HFF-Myc (cell line): ENCODE results near the gene EGR4.
A peak's percentile ranks its signal among the peaks of the same experiment; 100 is the strongest.

Experiments
- DNase-seq: peaks from one replicate; pipeline ENCODE4 v3.0.0-alpha.2; 2011; ENCODE audit warnings: low read depth; ENCODE audit errors: extremely low read depth
- H3K4me3 ChIP-seq: replicated peaks from 2 replicates; pipeline ENCODE4 v1.5.1; 2011; ENCODE audit warnings: low read depth, mild to moderate bottlenecking, control low read depth, low read length
- TF ChIP-seq, protein P1 (sequence below): IDR thresholded peaks from 2 replicates; pipeline ENCODE4 v1.5.1; 2012; ENCODE audit warnings: mild to moderate bottlenecking, low read depth, low read length, control low read depth; ENCODE audit errors: missing control alignments

Gene EGR4

DNA sequence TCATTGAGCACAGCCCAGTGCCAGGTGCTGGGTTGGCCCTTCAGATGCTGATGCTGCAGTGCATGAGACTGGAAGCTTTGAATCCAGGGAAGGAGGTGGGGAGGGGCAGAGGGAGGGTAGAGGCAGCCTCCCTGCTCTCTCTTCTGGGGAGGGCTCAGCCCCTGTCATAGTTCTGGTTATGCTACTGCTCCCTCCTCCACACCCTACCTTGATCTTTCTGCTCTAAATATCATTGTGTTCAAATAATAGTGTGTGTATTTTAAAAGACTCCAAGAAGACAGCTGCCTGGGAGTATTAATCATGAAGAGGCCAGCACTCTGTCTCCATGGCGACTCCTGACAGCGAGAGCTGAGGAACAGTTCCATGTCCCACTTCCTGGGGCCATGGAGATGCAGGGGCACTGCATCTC lies 3.8 kb upstream of the EGR4 start:
- TF ChIP-seq, protein P1, sequence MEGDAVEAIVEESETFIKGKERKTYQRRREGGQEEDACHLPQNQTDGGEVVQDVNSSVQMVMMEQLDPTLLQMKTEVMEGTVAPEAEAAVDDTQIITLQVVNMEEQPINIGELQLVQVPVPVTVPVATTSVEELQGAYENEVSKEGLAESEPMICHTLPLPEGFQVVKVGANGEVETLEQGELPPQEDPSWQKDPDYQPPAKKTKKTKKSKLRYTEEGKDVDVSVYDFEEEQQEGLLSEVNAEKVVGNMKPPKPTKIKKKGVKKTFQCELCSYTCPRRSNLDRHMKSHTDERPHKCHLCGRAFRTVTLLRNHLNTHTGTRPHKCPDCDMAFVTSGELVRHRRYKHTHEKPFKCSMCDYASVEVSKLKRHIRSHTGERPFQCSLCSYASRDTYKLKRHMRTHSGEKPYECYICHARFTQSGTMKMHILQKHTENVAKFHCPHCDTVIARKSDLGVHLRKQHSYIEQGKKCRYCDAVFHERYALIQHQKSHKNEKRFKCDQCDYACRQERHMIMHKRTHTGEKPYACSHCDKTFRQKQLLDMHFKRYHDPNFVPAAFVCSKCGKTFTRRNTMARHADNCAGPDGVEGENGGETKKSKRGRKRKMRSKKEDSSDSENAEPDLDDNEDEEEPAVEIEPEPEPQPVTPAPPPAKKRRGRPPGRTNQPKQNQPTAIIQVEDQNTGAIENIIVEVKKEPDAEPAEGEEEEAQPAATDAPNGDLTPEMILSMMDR, result no peak
- no peak overlapping the region for H3K4me3 ChIP-seq
- DNase-seq, result no peak

DNA sequence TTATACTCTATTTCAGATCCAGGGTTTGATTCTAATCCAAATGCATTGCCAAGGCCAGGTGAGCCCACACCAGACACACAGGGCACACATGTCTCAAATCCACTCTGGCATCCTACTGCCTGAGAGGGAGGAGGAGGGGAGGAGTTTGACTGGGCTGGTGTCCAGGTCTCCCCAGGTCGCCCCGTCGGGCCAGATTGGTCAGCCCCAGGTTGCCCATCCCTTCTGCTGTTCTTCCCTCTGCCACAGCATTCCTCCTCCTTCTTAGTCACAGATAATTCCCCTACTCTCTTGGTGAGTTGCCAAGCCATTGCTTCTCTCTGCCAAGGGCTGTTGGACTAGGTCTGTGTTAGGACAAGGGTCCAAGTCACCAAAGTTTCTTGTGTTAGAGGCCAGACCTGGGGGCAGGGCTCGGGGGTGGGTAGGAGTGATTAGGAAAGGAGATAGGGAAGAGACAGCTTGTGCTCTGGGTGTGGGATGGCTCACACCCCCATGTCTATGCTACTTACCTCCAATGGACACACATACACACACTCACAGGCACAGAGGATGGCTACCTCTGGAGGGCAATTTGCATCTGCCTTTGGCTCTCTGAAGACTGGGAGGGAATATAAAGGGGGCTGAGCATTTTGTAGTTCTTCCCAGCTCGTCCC lies 2.5 kb upstream of the EGR4 start:
- H3K4me3 ChIP-seq, result no peak overlapping the region
- TF ChIP-seq, protein P1, result no peak

DNA sequence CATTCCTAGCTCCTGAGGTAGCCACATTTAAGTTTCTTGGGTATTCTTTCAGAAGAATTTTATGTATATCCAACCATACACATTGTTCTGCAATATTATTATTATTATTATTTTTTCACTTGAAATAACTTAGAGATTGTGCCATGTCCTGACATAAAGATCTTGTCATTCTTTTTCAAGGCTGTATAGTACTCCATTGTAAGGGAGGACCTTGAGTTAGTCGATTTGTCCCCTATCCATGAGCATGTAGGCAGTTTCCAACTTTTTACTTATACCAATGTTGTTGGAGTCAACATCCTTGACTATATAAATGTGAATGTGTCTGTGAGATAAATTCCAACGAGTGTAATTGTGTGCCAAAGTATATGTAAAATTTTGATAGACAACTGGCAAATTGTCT lies 891 bp upstream of the EGR4 start:
- DNase-seq, result no peak
- no peak overlapping the region for H3K4me3 ChIP-seq
- TF ChIP-seq, protein P1, result no peak

More for the DNA sequence above, 2.5 kb upstream of the EGR4 start:
- no peak for DNase-seq

DNA sequence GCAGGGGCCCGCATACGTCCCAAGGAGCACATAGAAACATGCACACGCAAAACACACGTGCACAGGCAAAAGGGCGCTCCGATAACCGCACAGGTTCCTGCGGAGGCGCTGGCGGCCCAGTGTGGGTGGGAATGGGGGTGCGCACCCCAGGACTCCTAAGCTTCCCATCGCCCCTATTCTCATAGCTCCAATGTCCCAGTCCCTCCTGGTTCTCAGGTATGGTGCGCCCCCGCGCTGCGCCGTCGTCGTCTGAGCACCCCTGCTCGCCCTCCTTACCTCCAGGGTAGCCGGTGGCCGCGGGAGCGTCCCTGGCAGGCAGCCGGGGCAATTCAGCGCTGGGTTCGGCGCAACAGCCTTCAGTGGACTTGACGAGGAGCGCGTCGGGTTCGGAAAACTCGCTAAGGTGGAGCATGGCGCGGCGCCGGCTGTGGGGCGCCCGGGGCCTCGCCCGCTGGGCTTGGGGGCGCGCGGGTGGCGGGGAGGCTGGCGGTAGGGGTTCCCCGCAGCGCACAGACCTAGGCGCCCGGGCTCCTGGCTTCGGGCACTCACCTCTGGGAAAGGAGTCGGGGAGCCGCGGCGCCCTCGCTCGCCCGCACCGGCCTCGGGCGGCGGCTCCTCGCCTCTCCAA lies 328 bp downstream of the EGR4 start:
- H3K4me3 ChIP-seq, result peak overlapping the region; percentile 31
- TF ChIP-seq, protein P1, result no peak
- DNase-seq, result no peak

DNA sequence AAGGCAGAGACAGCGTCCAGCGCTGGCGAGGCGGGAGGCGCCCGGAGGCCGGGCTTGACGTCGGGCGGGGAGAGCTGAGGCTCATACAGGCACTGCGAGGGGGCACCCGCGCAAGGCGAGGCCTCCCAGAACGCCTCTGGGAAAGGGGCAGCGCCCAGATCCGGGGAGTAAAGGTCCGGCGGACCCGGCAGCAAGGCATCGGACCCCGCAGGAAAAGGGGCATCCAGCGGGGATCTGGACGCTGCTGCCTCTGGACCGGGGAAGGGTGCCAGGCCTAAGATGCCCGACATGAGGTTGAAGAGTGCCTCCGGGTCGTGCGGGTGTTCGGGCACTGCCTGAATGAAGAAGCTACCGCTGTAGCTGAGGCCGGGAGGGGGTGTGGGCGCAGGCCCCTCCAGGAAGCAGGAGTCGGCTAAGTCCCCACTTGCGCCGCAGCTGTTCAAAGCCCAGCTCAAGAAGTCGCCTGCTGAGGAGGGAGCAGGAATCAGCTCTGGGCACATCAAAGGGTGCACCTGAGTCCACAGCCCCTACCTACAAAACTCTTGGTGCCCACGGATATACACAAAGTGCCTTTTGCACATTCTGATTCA lies 937 bp downstream of the EGR4 start:
- H3K4me3 ChIP-seq, result no peak overlapping the region
- TF ChIP-seq, protein P1, result no peak
- no peak for DNase-seq

DNA sequence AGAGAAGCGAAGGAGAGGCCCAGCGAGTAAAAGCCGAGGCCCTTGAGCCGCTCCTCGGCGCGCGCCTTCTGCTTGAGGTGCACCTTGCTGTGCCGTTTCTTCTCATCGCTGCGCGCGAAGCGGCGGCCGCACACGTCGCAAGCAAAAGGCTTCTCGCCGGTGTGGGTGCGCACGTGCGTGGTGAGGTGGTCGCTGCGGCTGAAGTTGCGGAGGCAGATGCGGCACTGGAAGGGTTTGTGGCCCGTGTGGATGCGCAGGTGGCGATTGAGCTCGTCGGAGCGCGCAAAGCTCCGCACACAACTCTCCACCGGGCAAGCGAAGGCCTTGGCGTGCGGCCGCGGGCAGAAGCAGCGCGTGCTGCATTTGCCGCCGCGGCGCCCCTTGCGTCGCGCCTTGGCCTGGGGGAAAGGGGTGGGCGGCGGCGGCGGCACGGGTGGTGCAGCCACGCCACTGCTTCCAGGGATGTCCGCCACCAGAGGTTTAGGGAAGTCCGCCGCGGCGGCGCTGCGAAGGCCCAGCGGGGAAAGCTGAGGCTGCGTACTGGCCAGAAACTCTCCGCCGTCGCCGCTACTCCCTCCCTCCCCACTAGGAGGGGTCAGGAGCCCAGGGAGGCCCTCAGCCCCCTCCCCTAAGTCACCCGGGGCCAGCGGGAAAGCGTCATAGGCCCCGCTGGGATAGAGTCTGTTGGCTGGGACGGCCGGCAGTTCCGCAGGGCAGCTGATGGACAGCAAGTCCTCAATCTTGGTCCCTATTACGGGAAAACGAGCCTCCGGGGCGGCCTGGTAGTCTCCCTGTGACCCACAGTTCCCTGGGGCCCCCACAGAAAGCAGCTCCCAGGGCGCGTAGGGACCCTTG lies 1.7 kb downstream of the EGR4 start:
- no peak overlapping the region for H3K4me3 ChIP-seq
- TF ChIP-seq, protein P1, result no peak
- DNase-seq, result no peak
